ENCODE results near the gene P2RX7. TPM values are rescaled to one million over a fixed set of nuclear protein-coding genes. Genes with fewer than 3 reads are reported as not detected.
"Not testable (repeated sequence)": the region's sequence is repeated elsewhere in the genome, so short reads cannot be mapped to it uniquely, and the experiment has no call there.

The P2RX7 gene
- total and polyA plus RNA-seq, 2 donors, result 2.0 to 4.0 TPM

- no peak overlapping the region for H3K27ac ChIP-seq (ENCODE audit: low read depth)
- H3K4me3 ChIP-seq (ENCODE audit: low read depth, low read length), result no peak overlapping the region
- H3K36me3 ChIP-seq (ENCODE audit: insufficient read depth), result no peaks in the 10 kb centered on the region
- DNase-seq (ENCODE audit: extremely low spot score), result no peak
- no peaks in the 10 kb centered on the region for H3K4me1 ChIP-seq (ENCODE audit: insufficient read depth)
- WGBS, result 87% methylated on average over 18 of the region's 18 CpGs
Observed at GRCh38 chr12:121218588-121219352, 86.1 kb downstream of the P2RX7 start.

GRCh38 chr12:121219353-121219986, 86.8 kb downstream of the P2RX7 start:
- Histone ChIP-seq H3K36me3 (ENCODE audit: insufficient read depth) (no peaks in the 10 kb centered on the region), H3K4me3 (ENCODE audit: low read depth, low read length) (no peak overlapping the region), H3K27ac (ENCODE audit: low read depth) (no peak overlapping the region), H3K4me1 (ENCODE audit: insufficient read depth) (no peaks in the 10 kb centered on the region)
- WGBS, result 97% methylated on average over 3 of the region's 3 CpGs
- no peak for DNase-seq (ENCODE audit: extremely low spot score)

GRCh38 chr12:121222847-121223246, 90.2 kb downstream of the P2RX7 start:
- Histone ChIP-seq H3K27ac (ENCODE audit: low read depth) (no peak overlapping the region), H3K4me3 (ENCODE audit: low read depth, low read length) (no peak overlapping the region), H3K36me3 (ENCODE audit: insufficient read depth) (no peaks in the 10 kb centered on the region), H3K4me1 (ENCODE audit: insufficient read depth) (no peaks in the 10 kb centered on the region)
- DNase-seq (ENCODE audit: extremely low spot score), result no peak
- WGBS, result 90% methylated on average over 10 of the region's 10 CpGs

GRCh38 chr12:121223292-121224285, 90.9 kb downstream of the P2RX7 start:
- Histone ChIP-seq H3K4me1 (ENCODE audit: insufficient read depth) (no peaks in the 10 kb centered on the region), H3K36me3 (ENCODE audit: insufficient read depth) (no peaks in the 10 kb centered on the region), H3K27ac (ENCODE audit: low read depth) (no peak overlapping the region), H3K4me3 (ENCODE audit: low read depth, low read length) (no peak overlapping the region)
- 88% methylated on average over 19 of the region's 19 CpGs for WGBS
- no peak for DNase-seq (ENCODE audit: extremely low spot score)

GRCh38 chr12:121224591-121224990, 91.9 kb downstream of the P2RX7 start:
- no peak for DNase-seq (ENCODE audit: extremely low spot score)
- WGBS, result 80% methylated on average over 8 of the region's 8 CpGs
- H3K27ac ChIP-seq (ENCODE audit: low read depth), result no peak overlapping the region
- H3K4me3 ChIP-seq (ENCODE audit: low read depth, low read length), result no peak overlapping the region
- no peaks in the 10 kb centered on the region for H3K36me3 ChIP-seq (ENCODE audit: insufficient read depth)
- no peaks in the 10 kb centered on the region for H3K4me1 ChIP-seq (ENCODE audit: insufficient read depth)

GRCh38 chr12:121226399-121226798, 93.7 kb downstream of the P2RX7 start:
- no peak for DNase-seq (ENCODE audit: extremely low spot score)
- Histone ChIP-seq H3K4me1 (ENCODE audit: insufficient read depth) (no peaks in the 10 kb centered on the region), H3K36me3 (ENCODE audit: insufficient read depth) (no peaks in the 10 kb centered on the region), H3K4me3 (ENCODE audit: low read depth, low read length) (no peak overlapping the region), H3K27ac (ENCODE audit: low read depth) (no peak overlapping the region)
- 89% methylated on average over 8 of the region's 8 CpGs for WGBS

- 95% methylated on average over 8 of the region's 8 CpGs for WGBS
- not testable (repeated sequence) for H3K27ac ChIP-seq (ENCODE audit: low read depth); H3K36me3 ChIP-seq (ENCODE audit: insufficient read depth); DNase-seq (ENCODE audit: extremely low spot score); H3K4me1 ChIP-seq (ENCODE audit: insufficient read depth); H3K4me3 ChIP-seq (ENCODE audit: low read depth, low read length)
Observed at GRCh38 chr12:121226871-121227270, 94.2 kb downstream of the P2RX7 start.

GRCh38 chr12:121227294-121227693, 94.6 kb downstream of the P2RX7 start:
- DNase-seq (ENCODE audit: extremely low spot score), result no peak
- no peak overlapping the region for H3K27ac ChIP-seq (ENCODE audit: low read depth)
- H3K36me3 ChIP-seq (ENCODE audit: insufficient read depth), result no peaks in the 10 kb centered on the region
- 83% methylated on average over 9 of the region's 9 CpGs for WGBS
- H3K4me3 ChIP-seq (ENCODE audit: low read depth, low read length), result no peak overlapping the region
- H3K4me1 ChIP-seq (ENCODE audit: insufficient read depth), result no peaks in the 10 kb centered on the region

GRCh38 chr12:121228919-121229665, 96.4 kb downstream of the P2RX7 start:
- H3K27ac ChIP-seq (ENCODE audit: low read depth), result no peak overlapping the region
- H3K4me1 ChIP-seq (ENCODE audit: insufficient read depth), result no peaks in the 10 kb centered on the region
- no peak overlapping the region for H3K4me3 ChIP-seq (ENCODE audit: low read depth, low read length)
- 96% methylated on average over 24 of the region's 24 CpGs for WGBS
- DNase-seq (ENCODE audit: extremely low spot score), result no peak
- H3K36me3 ChIP-seq (ENCODE audit: insufficient read depth), result no peaks in the 10 kb centered on the region

- not testable (repeated sequence) for H3K27ac ChIP-seq (ENCODE audit: low read depth); H3K4me3 ChIP-seq (ENCODE audit: low read depth, low read length); H3K4me1 ChIP-seq (ENCODE audit: insufficient read depth); H3K36me3 ChIP-seq (ENCODE audit: insufficient read depth)
- DNase-seq (ENCODE audit: extremely low spot score), result peak; percentile 21
- 45% methylated on average over 19 of the region's 19 CpGs for WGBS
Observed at GRCh38 chr12:121229826-121230537, 97.3 kb downstream of the P2RX7 start.

GRCh38 chr12:121230538-121230907, 97.8 kb downstream of the P2RX7 start:
- Histone ChIP-seq H3K36me3 (ENCODE audit: insufficient read depth) (no peaks in the 10 kb centered on the region), H3K4me3 (ENCODE audit: low read depth, low read length) (no peak overlapping the region), H3K27ac (ENCODE audit: low read depth) (no peak overlapping the region), H3K4me1 (ENCODE audit: insufficient read depth) (no peaks in the 10 kb centered on the region)
- DNase-seq (ENCODE audit: extremely low spot score), result no peak
- 95% methylated on average over 12 of the region's 12 CpGs for WGBS

- Histone ChIP-seq H3K36me3 (ENCODE audit: insufficient read depth) (no peaks in the 10 kb centered on the region), H3K4me3 (ENCODE audit: low read depth, low read length) (no peak overlapping the region)
- WGBS, result 88% methylated on average over 16 of the region's 16 CpGs
Observed at GRCh38 chr12:121232163-121232562, 99.5 kb downstream of the P2RX7 start.

More at GRCh38 chr12:121232163-121232562, 99.5 kb downstream of the P2RX7 start:
- no peak overlapping the region for H3K27ac ChIP-seq (ENCODE audit: low read depth)
- DNase-seq (ENCODE audit: extremely low spot score), result no peak
- no peaks in the 10 kb centered on the region for H3K4me1 ChIP-seq (ENCODE audit: insufficient read depth)

Measured in urinary bladder (tissue), 4 donors.